K562 (cell line): ENCODE data around the gene PHF12. TPM values are rescaled to one million over a fixed set of nuclear protein-coding genes. Genes with fewer than 3 reads are reported as not detected.

Experiments used
- ATAC-seq: fragments of 200-7000 bp; cut with Tn5 transposase; 3 replicates; pipeline ENCODE4 v1.9.1; 2020; ENCODE audit warnings: moderate library complexity
- BruUV-seq: library from RNA; stranded (reverse); fragments of 400-500 nt; replicated peaks from 2 replicates; lab custom pipeline; 2021; lab: Mats Ljungman, UMichigan
- CTCF ChIA-PET: fragments of 300-600 bp; formaldehyde crosslinking; extraction: SDS; loops from one replicate; lab custom pipeline; 2021; ENCODE audit warnings: low intra/inter-chr PET ratio; lab: Yijun Ruan, JAX
- POLR2A ChIA-PET: fragments of 300-600, 350-650 bp; sonication (Branson Sonifier 250); formaldehyde crosslinking; extraction: SDS; loops from one replicate; lab custom pipeline; 2021; ENCODE audit warnings: antibody characterized with exemption, inconsistent platforms; lab: Yijun Ruan, JAX
- DNase-seq, 4 experiments: peaks; one replicate each; pipeline versions ENCODE4 v3.0.0 to v3.0.0-alpha.2; 2011 to 2018; ENCODE audit warnings: low spot score in 3 of 4, mixed read lengths in 3 of 4; ENCODE audit errors: extremely low read depth in 1 of 4
- FAIRE-seq: peaks from 2 replicates; lab custom pipeline; 2011; peaks lifted over from hg19 to GRCh38; lab: Jason Lieb, UNC
- H2AFZ ChIP-seq: 2 replicates; pipeline ENCODE4 v1.6.0; 2011; ENCODE audit warnings: low read depth, low read length, control low read depth, inconsistent platforms
- H3K27ac ChIP-seq: fragments of 200-600 bp; 3 replicates; pipeline ENCODE4 v1.8.0; 2011; ENCODE audit warnings: low read depth, mild to moderate bottlenecking, control low read depth, inconsistent platforms, low read length, moderate library complexity, mixed read lengths; ENCODE audit errors: extremely low read depth
- H3K27me3 ChIP-seq, 2 experiments: fragments of 300-600 bp in 1 of 2; 2 replicates in 1 of 2; 3 replicates in 1 of 2; pipeline versions ENCODE4 v1.6.0 to v1.8.0; 2011; ENCODE audit warnings: inconsistent platforms in 2 of 2, low read length in 2 of 2, mild to moderate bottlenecking in 1 of 2, mixed read lengths in 1 of 2, moderate library complexity in 1 of 2; ENCODE audit not compliant: control insufficient read depth in 2 of 2, insufficient read depth in 2 of 2
- H3K36me3 ChIP-seq: fragments of 300-600 bp; 3 replicates; pipeline ENCODE4 v1.8.0; 2011; ENCODE audit warnings: mild to moderate bottlenecking, low read length, inconsistent platforms; ENCODE audit not compliant: control insufficient read depth, insufficient read depth
- H3K4me1 ChIP-seq, 2 experiments: fragments of 200-600 bp in 1 of 2; replicated peaks in 1 of 2; 2 replicates in 1 of 2; 3 replicates in 1 of 2; pipeline versions ENCODE4 v1.5.1 to v1.8.0; 2011; ENCODE audit warnings: inconsistent platforms in 2 of 2, low read length in 2 of 2, mild to moderate bottlenecking in 1 of 2, mixed read lengths in 1 of 2, moderate library complexity in 1 of 2; ENCODE audit not compliant: control insufficient read depth in 2 of 2, insufficient read depth in 2 of 2
- H3K4me2 ChIP-seq: 2 replicates; pipeline ENCODE4 v1.6.1; 2011; ENCODE audit warnings: low read length, control low read depth, inconsistent platforms, mixed read lengths; ENCODE audit not compliant: insufficient read depth
- H3K4me3 ChIP-seq: fragments of 200-600 bp; sonication (generic), shearing (Covaris generic); 2 replicates; pipeline ENCODE4 v1.5.1; 2016; ENCODE audit warnings: control low read depth, inconsistent platforms
- H3K79me2 ChIP-seq: fragments of 200-600 bp; 3 replicates; pipeline ENCODE4 v1.8.0; 2011; ENCODE audit warnings: low read length, inconsistent platforms; ENCODE audit not compliant: control insufficient read depth, insufficient read depth
- H3K9ac ChIP-seq, 2 experiments: 2 replicates each; pipeline versions ENCODE4 v1.6.0 to v1.6.1; 2011; ENCODE audit warnings: low read depth in 2 of 2, low read length in 2 of 2, control low read depth in 1 of 2, inconsistent platforms in 1 of 2, mild to moderate bottlenecking in 1 of 2, mixed read lengths in 1 of 2; ENCODE audit not compliant: insufficient read depth in 1 of 2
- H3K9me1 ChIP-seq: one replicate; pipeline ENCODE4 v1.6.0; 2011; ENCODE audit warnings: inconsistent platforms, mild to moderate bottlenecking, low read length, moderate library complexity; ENCODE audit not compliant: control insufficient read depth, insufficient read depth
- H3K9me3 ChIP-seq: replicated peaks from 2 replicates; pipeline ENCODE4 v1.5.1; 2011; ENCODE audit warnings: low read depth, low read length, inconsistent platforms; ENCODE audit not compliant: control insufficient read depth, insufficient read depth
- H4K20me1 ChIP-seq: replicated peaks from 2 replicates; pipeline ENCODE4 v1.6.1; 2011; ENCODE audit warnings: low read length, inconsistent platforms, mixed read lengths; ENCODE audit not compliant: control insufficient read depth, insufficient read depth
- ESRRA ChIP-seq: fragments of 450-650 bp; IDR thresholded peaks from 2 replicates; pipeline ENCODE4 v1.6.1; 2014; ENCODE audit warnings: low read depth, mild to moderate bottlenecking, moderate library complexity, borderline replicate concordance
- GABPB1 ChIP-seq: sonication (generic); formaldehyde crosslinking; IDR thresholded peaks from 2 replicates; pipeline ENCODE4 v1.8.0; 2022; ENCODE audit warnings: mild to moderate bottlenecking, missing genetic modification reagents
- NR2C2 ChIP-seq, 2 experiments: fragments of 200-800 bp in 1 of 2; sonication (Bioruptor generic) in 1 of 2; sonication (generic) in 1 of 2; formaldehyde crosslinking in 1 of 2; IDR thresholded peaks; 2 replicates each; pipeline versions ENCODE4 v1.6.1 to v1.8.0; 2016 to 2022; ENCODE audit warnings: mild to moderate bottlenecking in 1 of 2, missing compliant biosample characterization in 1 of 2, missing genetic modification characterization in 1 of 2, missing genetic modification reagents in 1 of 2
- SMARCA5 ChIP-seq: fragments of 450-650 bp; IDR thresholded peaks from 2 replicates; pipeline ENCODE4 v1.6.1; 2016
- SP1 ChIP-seq: sonication (generic); formaldehyde crosslinking; IDR thresholded peaks from 2 replicates; pipeline ENCODE4 v1.8.1; 2022; ENCODE audit warnings: mild to moderate bottlenecking, missing genetic modification reagents
- THRAP3 ChIP-seq: fragments of 450-650 bp; IDR thresholded peaks from 2 replicates; pipeline ENCODE4 v1.6.1; 2016; ENCODE audit warnings: mild to moderate bottlenecking, inconsistent platforms, borderline replicate concordance
- ZNF146 ChIP-seq: IDR thresholded peaks from one replicate; pipeline ENCODE4 v1.6.1; 2018; ENCODE audit warnings: missing compliant biosample characterization; ENCODE audit not compliant: unreplicated experiment
- ZNF77 ChIP-seq: fragments of 250-450 bp; sonication (Bioruptor Pico); IDR thresholded peaks from 2 replicates; pipeline ENCODE4 v1.5.0; 2020
- WGBS: fragments of 100-300 bp; shearing (Covaris generic); methylation state at CpG from one replicate; pipeline ENCODE4 v1.1.6; 2016; ENCODE audit warnings: low coverage, mixed read lengths; ENCODE audit not compliant: insufficient coverage; ENCODE audit errors: missing lambda C conversion rate; 5-methylcytosine and 5-hydroxymethylcytosine counted together
- in situ Hi-C: fragments of 300-500 bp; cut with MboI; formaldehyde crosslinking; loops from 4 replicates; pipeline ENCODE4 v1.15.0; 2018; ENCODE audit warnings: inconsistent platforms, mixed read lengths
- intact Hi-C: fragments of 100-400 bp; cut with micrococcal nuclease; formaldehyde crosslinking; loops from 2 replicates; pipeline ENCODE4 v1.14.2; 2022
- polyA plus RNA-seq, 8 experiments: library from polyadenylated mRNA; depleted of rRNA in 4 of 8; stranded (reverse) in 5 of 8; unstranded in 3 of 8; fragments of >200 nt; fragmentation: Nextera tagmentation in 2 of 8; fragmentation: Illumina TruSeq in 1 of 8; extraction: Ambion mirVana in 2 of 8; extraction: Trizol in 1 of 8; gene quantifications; 2 replicates each; pipeline versions ENCODE4 v1.2.1 to v1.2.3, GENCODE V29; 2011 to 2014; ENCODE audit warnings: inconsistent platforms in 1 of 8, missing spikeins in 1 of 8
- total RNA-seq, 7 experiments: library from RNA; depleted of rRNA in 6 of 7; stranded (reverse); fragments of >200 nt in 6 of 7; fragmentation: Illumina TruSeq in 2 of 7; extraction: Trizol in 2 of 7; gene quantifications; 2 replicates each; pipeline versions ENCODE4 v1.2.1 to v1.2.3, GENCODE V29; 2011 to 2021; ENCODE audit warnings: low replicate concordance in 1 of 7
- TF ChIP-seq, protein P1 (sequence below): IDR thresholded peaks from 2 replicates; pipeline ENCODE4 v1.6.1; 2012; ENCODE audit warnings: low read depth, low read length, improper control_type of control experiment, borderline replicate concordance
- TF ChIP-seq, protein P2 (sequence below), 2 experiments: fragments of 450-650 bp; IDR thresholded peaks; 2 replicates each; pipeline ENCODE4 v1.6.1; 2018; ENCODE audit warnings: mild to moderate bottlenecking in 2 of 2, low read depth in 1 of 2; ENCODE audit not compliant: partially characterized antibody in 2 of 2
- TF ChIP-seq, protein P3 (sequence below): fragments of 250-450 bp; sonication (Bioruptor Pico); IDR thresholded peaks from 2 replicates; pipeline ENCODE4 v1.5.0; 2020; ENCODE audit warnings: mild to moderate bottlenecking, borderline replicate concordance
- TF ChIP-seq, protein P4 (sequence below): fragments of 450-650 bp; IDR thresholded peaks from one replicate; pipeline ENCODE4 v1.6.1; 2018; ENCODE audit warnings: mild to moderate bottlenecking, moderate library complexity; ENCODE audit not compliant: partially characterized antibody

The PHF12 gene
- total and polyA plus RNA-seq, 9 of the 15 experiments (the other 6 are each of a cell fraction or from before 2014, with no cell fraction given): 0.82 to 31.3 (median 13.5) TPM

DNA sequence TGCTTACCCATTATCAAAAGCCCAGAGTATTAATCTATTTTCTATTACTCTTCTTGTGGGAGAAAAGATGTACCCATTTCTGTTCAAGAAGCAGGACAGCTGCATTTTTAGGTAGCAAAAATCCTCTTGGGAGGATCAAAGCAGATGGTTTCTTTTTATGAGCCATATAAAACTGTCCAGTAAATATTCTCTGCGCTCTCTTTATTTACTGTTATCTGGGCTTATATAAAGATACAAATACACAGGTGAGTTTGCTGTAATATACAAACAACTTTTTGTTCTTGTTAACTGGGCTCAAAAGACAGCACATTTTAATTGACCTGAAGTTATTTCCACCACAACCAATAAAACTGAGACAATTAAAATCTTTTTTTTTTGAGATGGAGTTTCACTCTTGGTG, 10.1 kb downstream of the PHF12 start:
- H3K9me1 ChIP-seq: no peaks in the 10 kb centered on the region
- 100% methylated on average over 1 of the region's 1 CpG for WGBS
- H3K4me2 ChIP-seq: no peak overlapping the region
- no peak overlapping the region for H3K4me3 ChIP-seq
- H3K9ac ChIP-seq: no peak overlapping the region
- in situ Hi-C loops (no loop called here), intact Hi-C loops (no loop called here)
- BruUV-seq: no TSS peak
- H3K27ac ChIP-seq: no peak overlapping the region
- no peaks in the 10 kb centered on the region for H3K9me3 ChIP-seq
- ChIA-PET CTCF (no interaction called here), POLR2A (interaction anchor here (0.7 to 2.7 kb wide), 3 partner anchors 11 to 364 kb away, joined by 3 to 13 read pairs (median 4); partner anchors contain the start of gene ALDOC)
- peaks cover 6% of the 10 kb centered on the region; the same call in 1 of the 2 replicates for H4K20me1 ChIP-seq
- H3K4me1 ChIP-seq: peaks cover 0 to 9% of the 10 kb centered on the region in 2 experiments; a peak in 3 of 5 replicates
- H3K36me3 ChIP-seq: peaks cover 73% of the 10 kb centered on the region
- peaks cover 92% of the 10 kb centered on the region for H3K79me2 ChIP-seq
- ATAC-seq: no peak
- H2AFZ ChIP-seq: no peak overlapping the region
- FAIRE-seq: no peak
- H3K27me3 ChIP-seq: no peaks in the 10 kb centered on the region
- no peak for DNase-seq
- TF ChIP-seq, protein P1, sequence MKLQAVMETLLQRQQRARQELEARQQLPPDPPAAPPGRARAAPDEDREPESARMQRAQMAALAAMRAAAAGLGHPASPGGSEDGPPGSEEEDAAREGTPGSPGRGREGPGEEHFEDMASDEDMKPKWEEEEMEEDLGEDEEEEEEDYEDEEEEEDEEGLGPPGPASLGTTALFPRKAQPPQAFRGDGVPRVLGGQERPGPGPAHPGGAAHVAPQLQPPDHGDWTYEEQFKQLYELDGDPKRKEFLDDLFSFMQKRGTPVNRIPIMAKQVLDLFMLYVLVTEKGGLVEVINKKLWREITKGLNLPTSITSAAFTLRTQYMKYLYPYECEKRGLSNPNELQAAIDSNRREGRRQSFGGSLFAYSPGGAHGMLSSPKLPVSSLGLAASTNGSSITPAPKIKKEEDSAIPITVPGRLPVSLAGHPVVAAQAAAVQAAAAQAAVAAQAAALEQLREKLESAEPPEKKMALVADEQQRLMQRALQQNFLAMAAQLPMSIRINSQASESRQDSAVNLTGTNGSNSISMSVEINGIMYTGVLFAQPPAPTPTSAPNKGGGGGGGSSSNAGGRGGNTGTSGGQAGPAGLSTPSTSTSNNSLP: no peak
- TF ChIP-seq THRAP3 (no peak), NR2C2 (CRISPR knock-in tag; IDR thresholded peaks at IDR 0.05) (no peak), NR2C2 (tag; IDR thresholded peaks at IDR 0.05) (no peak), ZNF146 (CRISPR knock-in tag) (no peak), ZNF77 (CRISPR knock-in tag) (no peak), SP1 (CRISPR knock-in tag) (no peak), GABPB1 (no peak), ESRRA (no peak), SMARCA5 (no peak)
- TF ChIP-seq, protein P2, sequence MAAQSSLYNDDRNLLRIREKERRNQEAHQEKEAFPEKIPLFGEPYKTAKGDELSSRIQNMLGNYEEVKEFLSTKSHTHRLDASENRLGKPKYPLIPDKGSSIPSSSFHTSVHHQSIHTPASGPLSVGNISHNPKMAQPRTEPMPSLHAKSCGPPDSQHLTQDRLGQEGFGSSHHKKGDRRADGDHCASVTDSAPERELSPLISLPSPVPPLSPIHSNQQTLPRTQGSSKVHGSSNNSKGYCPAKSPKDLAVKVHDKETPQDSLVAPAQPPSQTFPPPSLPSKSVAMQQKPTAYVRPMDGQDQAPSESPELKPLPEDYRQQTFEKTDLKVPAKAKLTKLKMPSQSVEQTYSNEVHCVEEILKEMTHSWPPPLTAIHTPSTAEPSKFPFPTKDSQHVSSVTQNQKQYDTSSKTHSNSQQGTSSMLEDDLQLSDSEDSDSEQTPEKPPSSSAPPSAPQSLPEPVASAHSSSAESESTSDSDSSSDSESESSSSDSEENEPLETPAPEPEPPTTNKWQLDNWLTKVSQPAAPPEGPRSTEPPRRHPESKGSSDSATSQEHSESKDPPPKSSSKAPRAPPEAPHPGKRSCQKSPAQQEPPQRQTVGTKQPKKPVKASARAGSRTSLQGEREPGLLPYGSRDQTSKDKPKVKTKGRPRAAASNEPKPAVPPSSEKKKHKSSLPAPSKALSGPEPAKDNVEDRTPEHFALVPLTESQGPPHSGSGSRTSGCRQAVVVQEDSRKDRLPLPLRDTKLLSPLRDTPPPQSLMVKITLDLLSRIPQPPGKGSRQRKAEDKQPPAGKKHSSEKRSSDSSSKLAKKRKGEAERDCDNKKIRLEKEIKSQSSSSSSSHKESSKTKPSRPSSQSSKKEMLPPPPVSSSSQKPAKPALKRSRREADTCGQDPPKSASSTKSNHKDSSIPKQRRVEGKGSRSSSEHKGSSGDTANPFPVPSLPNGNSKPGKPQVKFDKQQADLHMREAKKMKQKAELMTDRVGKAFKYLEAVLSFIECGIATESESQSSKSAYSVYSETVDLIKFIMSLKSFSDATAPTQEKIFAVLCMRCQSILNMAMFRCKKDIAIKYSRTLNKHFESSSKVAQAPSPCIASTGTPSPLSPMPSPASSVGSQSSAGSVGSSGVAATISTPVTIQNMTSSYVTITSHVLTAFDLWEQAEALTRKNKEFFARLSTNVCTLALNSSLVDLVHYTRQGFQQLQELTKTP (IDR thresholded peaks at IDR 0.05; ENCODE audit: low read depth in 1 of 2, partially characterized antibody in 2 of 2): no peak
- TF ChIP-seq, protein P3, sequence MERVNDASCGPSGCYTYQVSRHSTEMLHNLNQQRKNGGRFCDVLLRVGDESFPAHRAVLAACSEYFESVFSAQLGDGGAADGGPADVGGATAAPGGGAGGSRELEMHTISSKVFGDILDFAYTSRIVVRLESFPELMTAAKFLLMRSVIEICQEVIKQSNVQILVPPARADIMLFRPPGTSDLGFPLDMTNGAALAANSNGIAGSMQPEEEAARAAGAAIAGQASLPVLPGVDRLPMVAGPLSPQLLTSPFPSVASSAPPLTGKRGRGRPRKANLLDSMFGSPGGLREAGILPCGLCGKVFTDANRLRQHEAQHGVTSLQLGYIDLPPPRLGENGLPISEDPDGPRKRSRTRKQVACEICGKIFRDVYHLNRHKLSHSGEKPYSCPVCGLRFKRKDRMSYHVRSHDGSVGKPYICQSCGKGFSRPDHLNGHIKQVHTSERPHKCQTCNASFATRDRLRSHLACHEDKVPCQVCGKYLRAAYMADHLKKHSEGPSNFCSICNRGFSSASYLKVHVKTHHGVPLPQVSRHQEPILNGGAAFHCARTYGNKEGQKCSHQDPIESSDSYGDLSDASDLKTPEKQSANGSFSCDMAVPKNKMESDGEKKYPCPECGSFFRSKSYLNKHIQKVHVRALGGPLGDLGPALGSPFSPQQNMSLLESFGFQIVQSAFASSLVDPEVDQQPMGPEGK: no peak
- TF ChIP-seq, protein P4, sequence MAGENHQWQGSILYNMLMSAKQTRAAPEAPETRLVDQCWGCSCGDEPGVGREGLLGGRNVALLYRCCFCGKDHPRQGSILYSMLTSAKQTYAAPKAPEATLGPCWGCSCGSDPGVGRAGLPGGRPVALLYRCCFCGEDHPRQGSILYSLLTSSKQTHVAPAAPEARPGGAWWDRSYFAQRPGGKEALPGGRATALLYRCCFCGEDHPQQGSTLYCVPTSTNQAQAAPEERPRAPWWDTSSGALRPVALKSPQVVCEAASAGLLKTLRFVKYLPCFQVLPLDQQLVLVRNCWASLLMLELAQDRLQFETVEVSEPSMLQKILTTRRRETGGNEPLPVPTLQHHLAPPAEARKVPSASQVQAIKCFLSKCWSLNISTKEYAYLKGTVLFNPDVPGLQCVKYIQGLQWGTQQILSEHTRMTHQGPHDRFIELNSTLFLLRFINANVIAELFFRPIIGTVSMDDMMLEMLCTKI: no peak
